Cerebellar cortex (tissue), 1 donor: Measurements from ENCODE around the gene ZBTB39.
"Not testable (repeated sequence)": the region's sequence is repeated elsewhere in the genome, so short reads cannot be mapped to it uniquely, and the experiment has no call there.

ENCODE experiments used
- DNase-seq: peaks from one replicate; pipeline ENCODE4 v3.0.0-alpha.2; 2015; ENCODE audit warnings: low spot score

The ZBTB39 gene

DNA sequence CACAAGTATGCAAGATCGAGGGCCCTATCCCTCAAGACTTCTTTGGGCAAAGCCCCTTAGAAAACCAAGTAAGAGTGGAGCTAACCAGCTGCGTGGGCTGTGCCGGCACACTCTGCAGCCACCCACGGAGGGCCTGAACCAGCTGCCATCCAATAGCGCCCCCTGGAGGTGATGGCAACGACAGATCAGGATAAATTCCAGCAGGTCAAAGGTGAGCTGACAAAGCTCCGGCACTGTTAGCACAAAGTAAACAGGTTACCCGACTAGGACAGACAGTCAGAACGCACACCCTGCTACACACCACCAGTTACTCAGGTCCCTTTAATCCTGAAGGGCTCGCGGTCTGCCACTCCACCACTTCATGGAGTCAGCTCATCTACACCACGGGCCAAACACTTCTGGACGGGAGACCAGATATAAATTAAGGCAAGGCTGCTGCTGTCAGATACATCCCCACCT is 4.9 kb downstream of the ZBTB39 start:
- DNase-seq = peak; percentile 36

GRCh38 chr12:57000393-57000792 is 6.0 kb downstream of the ZBTB39 start:
- DNase-seq = no peak

DNA sequence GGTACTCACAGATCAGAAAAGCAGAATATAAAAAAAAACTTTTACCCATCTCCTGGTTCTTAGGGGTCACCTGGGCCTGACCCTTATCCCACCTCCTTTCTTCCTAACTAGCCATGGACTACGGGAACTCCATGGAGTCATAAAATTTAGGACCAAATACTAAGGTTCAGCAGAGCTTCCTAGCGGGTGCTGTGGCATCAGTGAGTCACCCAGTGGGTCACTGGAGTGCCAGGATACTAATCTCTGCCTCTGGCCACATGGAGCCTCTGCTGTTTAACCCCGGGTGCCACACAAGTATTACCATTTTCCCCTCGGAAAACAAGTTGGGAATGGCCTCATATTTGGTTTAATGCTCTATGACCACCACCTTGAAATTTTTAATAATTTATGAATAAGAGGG is 6.9 kb downstream of the ZBTB39 start:
- no peak for DNase-seq

DNA sequence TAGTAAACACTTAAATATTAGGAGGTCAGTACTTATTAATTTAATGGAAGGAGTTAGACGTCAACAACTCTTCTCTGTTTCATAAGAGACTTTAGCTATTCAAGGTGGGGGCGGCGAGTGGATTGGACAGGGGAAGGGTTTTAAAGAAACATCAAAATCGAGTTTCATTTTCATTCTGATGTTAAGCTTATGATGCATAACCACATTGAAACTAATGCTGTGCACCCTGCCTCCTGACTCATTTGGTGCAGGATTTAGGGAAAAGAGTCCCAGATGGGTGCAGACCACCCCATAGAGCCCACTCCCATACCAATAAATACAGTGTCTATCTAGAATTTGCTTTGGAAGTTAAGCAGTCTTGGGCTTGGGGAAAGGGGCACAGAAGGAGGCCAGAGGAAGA is 7.4 kb downstream of the ZBTB39 start:
- DNase-seq = no peak

- no peak for DNase-seq
Measured at GRCh38 chr12:56998316-56998715, 8.0 kb downstream of the ZBTB39 start.

- DNase-seq = no peak
Measured at GRCh38 chr12:56996793-56997545, 9.4 kb downstream of the ZBTB39 start.

- no peak for DNase-seq
Measured at GRCh38 chr12:56995930-56996496, 10.3 kb downstream of the ZBTB39 start.

- no peak for DNase-seq
Measured at GRCh38 chr12:56995201-56995929, 11.0 kb downstream of the ZBTB39 start.

GRCh38 chr12:56994231-56994746 is 12.1 kb downstream of the ZBTB39 start:
- DNase-seq = no peak

DNA sequence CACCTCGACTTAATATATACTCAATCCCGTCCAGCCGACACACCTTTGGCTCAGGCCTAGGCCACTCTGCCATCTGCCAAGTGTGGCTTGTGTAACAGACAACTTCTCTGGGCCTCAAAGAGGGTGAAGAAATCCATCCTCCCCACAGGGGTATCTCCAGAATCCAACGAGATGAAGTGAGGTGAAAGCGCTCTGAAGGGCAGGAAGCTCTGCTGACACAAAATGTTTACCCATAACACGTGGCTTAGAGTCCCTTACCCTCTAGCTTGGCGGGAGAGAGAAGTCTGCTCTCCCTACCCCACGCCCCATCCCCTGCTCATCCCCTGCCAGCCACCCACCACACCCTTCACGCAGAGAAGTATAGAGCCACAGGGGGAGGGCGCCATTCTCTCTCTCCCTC is 13.0 kb downstream of the ZBTB39 start:
- DNase-seq = no peak

- no peak for DNase-seq
Measured at GRCh38 chr12:56991319-56992246, 14.8 kb downstream of the ZBTB39 start.

DNA sequence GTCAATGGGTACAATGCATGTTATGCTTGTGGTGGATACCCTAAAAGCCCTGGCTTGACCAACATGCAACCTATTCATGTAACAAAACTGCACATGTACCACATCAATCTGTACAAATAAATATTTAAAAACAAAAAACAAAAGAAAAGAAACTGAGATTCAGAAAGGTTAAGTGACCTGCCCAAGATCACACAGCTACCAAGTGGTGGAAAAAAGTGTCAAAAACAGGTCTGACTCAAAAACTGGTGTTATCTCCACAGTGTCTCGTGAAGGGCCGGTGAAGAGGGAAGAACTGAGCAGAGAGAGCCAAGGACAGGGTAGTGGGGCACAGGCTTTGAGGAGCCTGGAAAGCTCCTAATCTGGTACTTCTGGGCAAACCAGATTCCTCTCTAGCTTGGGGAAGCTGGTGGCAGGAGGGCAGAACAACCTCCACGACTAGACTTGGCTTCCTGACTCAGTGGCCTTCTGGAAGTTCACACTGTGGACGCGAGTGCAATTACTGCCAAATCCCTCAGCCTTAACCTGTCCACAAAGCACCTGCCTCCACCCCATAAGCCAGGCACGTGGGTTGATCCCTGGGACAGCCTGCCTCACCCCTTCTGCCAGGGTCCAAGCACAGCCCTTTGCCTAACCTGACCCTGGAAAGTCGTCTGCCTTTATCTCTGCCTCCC is 15.6 kb downstream of the ZBTB39 start:
- no peak for DNase-seq

- no peak for DNase-seq
Measured at GRCh38 chr12:56989861-56990610, 16.3 kb downstream of the ZBTB39 start.

GRCh38 chr12:56988207-56988739 is 18.1 kb downstream of the ZBTB39 start:
- no peak for DNase-seq

DNA sequence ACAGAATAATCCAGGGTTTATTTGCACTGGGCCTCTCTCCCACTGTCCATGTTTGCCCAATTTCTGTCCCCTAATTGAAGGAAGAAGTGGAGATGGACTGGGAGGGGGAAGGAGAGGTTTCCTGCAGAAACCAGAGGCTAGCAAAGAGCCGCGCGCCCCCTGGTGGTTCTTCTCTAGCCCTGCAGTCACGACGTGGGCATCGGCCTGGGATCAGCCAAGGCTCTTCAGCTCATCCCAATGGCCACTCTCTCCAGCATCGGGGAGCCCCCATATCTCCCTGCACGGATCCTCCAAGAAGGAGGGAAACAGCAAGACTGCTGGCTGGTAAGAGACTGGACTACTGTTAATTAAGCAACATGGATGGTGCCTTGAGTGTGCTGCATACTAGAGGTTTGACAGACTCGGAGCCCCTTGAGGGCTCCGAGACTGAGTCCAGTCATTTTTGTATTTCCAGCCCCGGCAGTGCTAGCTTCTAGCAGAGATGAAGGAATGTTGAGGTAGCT is 18.7 kb downstream of the ZBTB39 start:
- DNase-seq = peak; percentile 79

GRCh38 chr12:56987011-56987410 is 19.3 kb downstream of the ZBTB39 start:
- DNase-seq = no peak

GRCh38 chr12:56985714-56986113 is 20.6 kb downstream of the ZBTB39 start:
- not testable (repeated sequence) for DNase-seq

DNA sequence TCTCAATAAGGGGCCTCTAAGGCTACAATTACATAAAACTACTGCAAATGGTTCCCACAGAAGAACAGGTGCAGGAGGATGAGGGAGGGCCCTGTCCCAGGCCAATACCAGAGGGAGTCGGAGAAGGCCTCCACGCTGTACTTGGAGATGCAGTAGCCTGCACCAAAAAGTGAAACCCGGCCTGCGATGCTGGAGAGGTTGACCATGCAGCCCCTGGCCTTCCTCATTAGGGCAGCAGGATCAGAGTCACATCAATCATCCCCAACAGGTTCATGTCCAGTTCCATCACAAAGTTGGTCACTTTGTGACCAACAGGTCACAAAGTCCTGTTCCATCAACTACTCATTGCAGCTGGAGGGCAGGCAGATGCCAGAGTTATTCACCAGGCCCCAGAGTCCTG is 23.0 kb downstream of the ZBTB39 start:
- DNase-seq = no peak

- DNase-seq = not testable (repeated sequence)
Measured at GRCh38 chr12:56982578-56983236, 23.6 kb downstream of the ZBTB39 start.
